ENCODE measurements around the gene KNCN.

Gene KNCN

GRCh38 chr1:46551597-46552095, at the start of gene KNCN:
Gene KNCN, minus strand, starts transcription at chr1:46551647. Its CDS starts 432 bp downstream, at chr1:46551215.
- no peak for DNase-seq (ENCODE audit: low read depth, low spot score)

GRCh38 chr1:46599059-46599970, 47.9 kb upstream of the KNCN start:
- no peak for DNase-seq (ENCODE audit: low read depth, low spot score)

GRCh38 chr1:46596846-46597245, 45.4 kb upstream of the KNCN start:
- DNase-seq (ENCODE audit: low read depth, low spot score), result peak; percentile 65

- no peak for DNase-seq (ENCODE audit: low read depth, low spot score)
Observed at GRCh38 chr1:46596036-46596435, 44.6 kb upstream of the KNCN start.

GRCh38 chr1:46595127-46595526, 43.7 kb upstream of the KNCN start:
- no peak for DNase-seq (ENCODE audit: low read depth, low spot score)

- no peak for DNase-seq (ENCODE audit: low read depth, low spot score)
Observed at GRCh38 chr1:46594063-46594462, 42.6 kb upstream of the KNCN start.

DNA sequence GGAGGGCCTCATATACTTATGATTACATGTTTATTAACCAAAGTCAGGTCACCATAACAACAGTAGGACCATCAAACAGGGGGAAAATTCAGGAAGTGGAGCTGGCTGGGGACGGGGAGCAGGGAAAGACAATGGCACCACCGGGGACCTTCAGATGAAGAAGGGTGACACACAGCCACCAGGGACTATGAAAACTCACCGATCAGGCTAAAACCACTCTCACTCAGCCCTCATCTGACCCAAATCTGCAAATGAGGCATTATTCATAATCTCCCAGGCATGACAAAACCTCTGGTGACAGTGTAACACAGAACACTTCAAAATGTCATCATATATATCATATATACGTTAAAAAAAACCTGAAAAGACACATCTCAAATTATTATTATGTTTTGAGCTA, 41.4 kb upstream of the KNCN start:
- no peak for DNase-seq (ENCODE audit: low read depth, low spot score)

- no peak for DNase-seq (ENCODE audit: low read depth, low spot score)
Observed at GRCh38 chr1:46589529-46589928, 38.1 kb upstream of the KNCN start.

GRCh38 chr1:46587069-46587468, 35.6 kb upstream of the KNCN start:
- DNase-seq (ENCODE audit: low read depth, low spot score), result no peak

DNA sequence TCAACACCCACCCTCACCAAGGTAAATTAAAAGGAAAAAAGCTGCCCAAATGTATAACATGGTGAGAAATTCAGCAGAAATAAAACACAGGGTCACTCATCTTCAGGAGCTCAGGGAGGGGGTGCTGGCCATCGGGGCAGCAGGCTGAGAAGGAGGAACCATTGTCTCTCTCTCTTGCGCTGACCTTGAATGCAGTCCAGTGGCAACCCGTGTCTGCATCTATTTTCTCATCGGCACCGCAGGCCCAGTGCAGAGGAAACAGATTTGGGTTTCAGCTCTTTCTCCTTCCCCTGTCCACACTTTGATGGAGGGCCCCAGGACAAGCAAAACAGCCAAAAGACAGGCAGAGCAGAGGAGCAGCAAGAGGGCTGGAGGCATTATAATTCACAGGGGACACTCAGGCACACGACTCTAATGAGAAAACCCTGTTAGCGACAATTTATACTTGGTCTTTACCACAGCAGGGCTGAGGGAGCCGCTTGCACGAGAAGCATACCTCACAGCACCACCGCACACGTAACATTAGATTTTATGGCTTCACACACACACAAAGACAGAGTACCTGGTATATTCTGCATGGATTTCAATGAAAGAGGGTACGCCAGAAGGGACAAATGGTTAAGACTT, 34.0 kb upstream of the KNCN start:
- no peak for DNase-seq (ENCODE audit: low read depth, low spot score)

DNA sequence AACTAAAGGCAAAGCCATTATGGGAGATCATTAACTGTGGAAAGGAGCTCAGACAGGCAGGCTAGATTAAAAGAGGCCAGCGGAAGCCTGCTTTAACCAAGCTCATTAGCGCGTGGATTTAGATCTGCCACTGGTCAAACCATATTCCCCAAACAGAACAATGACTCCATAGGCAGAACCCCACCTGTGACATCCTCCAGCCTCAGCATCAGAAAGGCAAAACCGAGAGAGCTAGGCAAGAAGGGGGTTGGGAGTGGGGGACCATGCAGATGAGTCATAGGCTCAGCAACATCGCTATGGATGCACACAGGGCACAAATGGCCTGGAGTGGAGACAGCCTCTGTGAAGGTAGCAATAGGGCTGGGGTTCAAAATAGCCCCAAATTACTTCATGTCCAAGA, 32.0 kb upstream of the KNCN start:
- no peak for DNase-seq (ENCODE audit: low read depth, low spot score)

- DNase-seq (ENCODE audit: low read depth, low spot score), result no peak
Observed at GRCh38 chr1:46582972-46583371, 31.5 kb upstream of the KNCN start.

- DNase-seq (ENCODE audit: low read depth, low spot score), result no peak
Observed at GRCh38 chr1:46581681-46582455, 30.4 kb upstream of the KNCN start.

DNA sequence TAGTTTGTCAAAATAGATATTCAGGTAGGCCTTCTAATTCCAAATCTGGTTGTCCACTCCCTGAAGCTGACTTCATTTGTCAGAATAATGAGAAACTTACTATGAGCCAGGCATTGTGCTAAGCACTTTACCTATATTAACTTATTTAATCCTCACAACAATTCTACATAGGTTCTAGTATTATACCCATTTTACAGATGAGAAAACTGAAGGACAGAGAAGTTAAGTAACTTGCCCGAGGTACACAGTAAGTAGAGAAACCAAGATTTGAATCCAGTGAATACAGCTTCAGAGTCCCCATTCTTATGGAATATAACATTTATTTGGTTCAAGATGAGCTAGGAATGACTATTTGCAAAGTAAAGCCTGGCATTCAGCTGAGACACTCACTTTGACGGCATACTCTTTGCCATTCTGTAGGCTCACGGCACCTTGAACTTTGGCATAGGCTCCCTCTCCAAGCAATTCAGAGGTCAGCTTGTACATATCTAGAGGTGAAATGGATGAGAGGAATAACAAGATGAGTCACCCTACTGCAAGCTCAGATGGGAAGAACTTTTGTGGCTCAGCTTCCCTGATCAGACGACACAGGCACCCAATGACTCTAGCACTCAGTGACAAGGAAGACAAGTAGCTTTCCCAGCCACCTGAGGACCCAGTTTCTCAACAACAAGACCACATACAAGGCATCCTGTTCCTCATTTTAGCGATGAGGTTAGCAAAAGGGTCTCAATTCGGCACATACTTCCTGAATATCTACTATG, 28.9 kb upstream of the KNCN start:
- DNase-seq (ENCODE audit: low read depth, low spot score), result no peak

DNA sequence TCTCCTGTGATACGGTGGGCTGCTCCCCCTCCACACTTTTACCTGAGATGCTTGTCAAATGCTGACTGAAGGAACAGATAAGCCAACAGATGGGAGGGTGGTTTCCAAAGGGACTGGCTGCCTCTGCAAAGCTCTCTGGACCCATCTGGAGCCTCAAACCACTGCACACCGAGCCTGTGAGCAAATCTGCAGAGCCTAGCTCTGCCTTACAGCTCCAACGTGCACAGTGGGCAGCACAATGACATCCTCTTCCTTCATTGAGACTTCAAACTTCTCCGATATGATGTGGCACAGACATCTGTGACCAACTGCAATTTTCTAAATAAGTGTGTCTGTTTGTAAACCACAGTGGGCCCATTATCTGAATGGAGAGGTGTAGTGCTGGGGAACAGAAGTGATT, 26.2 kb upstream of the KNCN start:
- no peak for DNase-seq (ENCODE audit: low read depth, low spot score)

DNA sequence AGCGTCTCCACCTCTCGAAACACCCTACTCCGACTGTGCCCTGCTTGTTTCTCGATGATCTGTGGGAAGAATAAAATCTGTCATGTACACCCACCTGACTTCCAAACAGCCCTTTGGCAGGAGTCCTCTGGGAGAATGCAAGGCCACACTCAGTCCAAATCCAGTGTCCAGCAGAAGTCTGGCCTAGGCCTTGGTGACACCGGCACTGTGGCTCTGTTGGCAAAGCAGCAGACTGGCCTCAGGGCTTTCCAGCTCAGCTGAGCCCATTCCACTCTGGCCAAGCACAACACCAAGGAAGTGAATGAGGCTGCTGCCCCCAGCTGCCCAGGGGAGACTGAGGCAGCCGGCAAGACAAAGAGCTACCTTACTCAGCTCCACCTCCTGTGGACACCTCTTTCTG, 25.1 kb upstream of the KNCN start:
- no peak for DNase-seq (ENCODE audit: low read depth, low spot score)

GRCh38 chr1:46575778-46576177, 24.3 kb upstream of the KNCN start:
- no peak for DNase-seq (ENCODE audit: low read depth, low spot score)

DNA sequence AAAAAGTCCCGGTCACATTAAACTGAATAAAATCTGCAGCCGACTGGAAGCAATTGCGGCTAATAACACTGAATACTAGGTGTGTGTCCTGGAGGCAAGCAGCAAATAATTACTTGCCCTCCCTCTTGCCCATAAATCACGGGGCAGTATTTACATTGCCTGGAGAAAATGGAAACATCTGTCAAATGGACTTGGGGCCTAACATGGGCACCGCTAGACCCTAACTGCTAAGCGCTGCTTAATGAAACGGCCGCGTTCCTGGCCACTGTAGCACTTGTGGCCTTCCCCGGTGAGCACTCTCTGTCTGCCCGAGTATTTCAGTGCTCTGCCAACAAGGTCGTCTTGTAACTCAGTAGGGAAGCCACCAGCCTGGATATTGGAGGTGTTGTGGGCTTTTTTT, 23.9 kb upstream of the KNCN start:
- DNase-seq (ENCODE audit: low read depth, low spot score), result no peak

- no peak for DNase-seq (ENCODE audit: low read depth, low spot score)
Observed at GRCh38 chr1:46571691-46572225, 20.3 kb upstream of the KNCN start.

- no peak for DNase-seq (ENCODE audit: low read depth, low spot score)
Observed at GRCh38 chr1:46569884-46570725, 18.7 kb upstream of the KNCN start.

All from astrocyte of the hippocampus (primary cell).